ENCODE measurements around the gene MTHFD1.

DNA sequence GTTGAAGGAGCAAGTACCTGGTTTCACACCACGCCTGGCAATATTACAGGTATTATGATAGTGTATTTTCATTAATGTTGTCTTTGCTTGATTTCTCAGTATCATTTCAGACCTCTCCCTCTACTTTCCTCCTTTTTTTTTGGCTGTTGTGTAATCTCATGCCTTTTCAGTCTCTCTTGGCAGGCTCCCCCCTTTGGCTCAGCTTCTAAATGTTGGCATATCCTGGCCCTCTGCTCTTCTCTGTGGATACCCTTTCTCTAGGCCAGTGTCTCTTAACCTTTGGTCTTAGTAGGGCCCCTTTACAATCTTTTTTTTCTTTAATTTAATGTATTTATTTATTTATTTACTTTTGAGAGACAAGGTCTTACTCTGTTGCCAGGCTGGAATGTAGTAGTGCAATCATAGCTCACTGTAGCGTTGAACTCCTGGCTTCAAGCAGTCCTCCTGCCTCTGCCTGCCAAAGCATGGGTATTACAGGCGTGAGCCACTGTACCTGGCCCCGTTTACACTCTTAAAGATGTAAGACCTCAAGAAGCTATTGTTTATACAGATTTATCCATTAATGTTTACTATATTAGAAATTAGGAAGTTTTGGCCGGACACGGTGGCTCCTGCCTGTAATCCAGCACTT is 12.8 kb downstream of the MTHFD1 start:
- no peak for TF ChIP-seq POLR2AphosphoS5 (IDR thresholded peaks at IDR 0.05)
- TF ChIP-seq, protein P1, sequence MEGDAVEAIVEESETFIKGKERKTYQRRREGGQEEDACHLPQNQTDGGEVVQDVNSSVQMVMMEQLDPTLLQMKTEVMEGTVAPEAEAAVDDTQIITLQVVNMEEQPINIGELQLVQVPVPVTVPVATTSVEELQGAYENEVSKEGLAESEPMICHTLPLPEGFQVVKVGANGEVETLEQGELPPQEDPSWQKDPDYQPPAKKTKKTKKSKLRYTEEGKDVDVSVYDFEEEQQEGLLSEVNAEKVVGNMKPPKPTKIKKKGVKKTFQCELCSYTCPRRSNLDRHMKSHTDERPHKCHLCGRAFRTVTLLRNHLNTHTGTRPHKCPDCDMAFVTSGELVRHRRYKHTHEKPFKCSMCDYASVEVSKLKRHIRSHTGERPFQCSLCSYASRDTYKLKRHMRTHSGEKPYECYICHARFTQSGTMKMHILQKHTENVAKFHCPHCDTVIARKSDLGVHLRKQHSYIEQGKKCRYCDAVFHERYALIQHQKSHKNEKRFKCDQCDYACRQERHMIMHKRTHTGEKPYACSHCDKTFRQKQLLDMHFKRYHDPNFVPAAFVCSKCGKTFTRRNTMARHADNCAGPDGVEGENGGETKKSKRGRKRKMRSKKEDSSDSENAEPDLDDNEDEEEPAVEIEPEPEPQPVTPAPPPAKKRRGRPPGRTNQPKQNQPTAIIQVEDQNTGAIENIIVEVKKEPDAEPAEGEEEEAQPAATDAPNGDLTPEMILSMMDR (IDR thresholded peaks at IDR 0.05), result no peak

Measured in suprapubic skin (tissue), 3 donors.